Thoracic aorta (tissue), 2 donors: Measurements from ENCODE around the gene C8A. TPM values are rescaled to one million over a fixed set of nuclear protein-coding genes. Genes with fewer than 3 reads are reported as not detected.

ENCODE experiments used
- ATAC-seq: fragments of 150-250 bp; one replicate; pipeline ENCODE4 v1.8.0; 2017; ENCODE audit warnings: low read depth; ENCODE audit not compliant: insufficient number of reproducible peaks, low FRiP score
- DNase-seq: peaks from one replicate; pipeline ENCODE4 v3.0.0-alpha.2; 2020; ENCODE audit warnings: low spot score
- H3K27ac ChIP-seq, 2 donors: fragments of 200-600 bp; sonication (generic); 1 replicate in 1 of 2; 2 replicates in 1 of 2; pipeline ENCODE4 v1.5.1; 2016; ENCODE audit warnings: mild to moderate bottlenecking in 2 of 2, moderate library complexity in 2 of 2
- H3K27me3 ChIP-seq: fragments of 200-600 bp; sonication (generic); replicated peaks from 2 replicates; pipeline ENCODE4 v1.6.0; 2016; ENCODE audit warnings: mild to moderate bottlenecking; ENCODE audit not compliant: insufficient read depth
- H3K36me3 ChIP-seq: fragments of 200-600 bp; sonication (generic); one replicate; pipeline ENCODE4 v1.5.1; 2016
- H3K4me1 ChIP-seq, 2 donors: fragments of 200-600 bp; sonication (generic); 1 replicate in 1 of 2; 2 replicates in 1 of 2; pipeline versions ENCODE4 v1.5.1 to v1.6.0; 2016; ENCODE audit warnings: low read depth in 2 of 2, mild to moderate bottlenecking in 1 of 2; ENCODE audit not compliant: control insufficient read depth in 1 of 2
- H3K4me3 ChIP-seq: fragments of 200-600 bp; sonication (generic); 2 replicates; pipeline ENCODE4 v1.5.1; 2016; ENCODE audit warnings: mild to moderate bottlenecking
- H3K9me3 ChIP-seq: fragments of 200-600 bp; sonication (generic); 2 replicates; pipeline ENCODE4 v1.5.1; 2016
- CTCF ChIP-seq: fragments of 200-600 bp; sonication (generic); IDR thresholded peaks from one replicate; pipeline ENCODE4 v1.5.1; 2019; ENCODE audit warnings: antibody characterized with exemption
- total RNA-seq, 2 donors: library from RNA; depleted of rRNA; stranded (reverse); fragments of >200 nt; gene quantifications; one replicate each; pipeline versions ENCODE4 v1.1.0 to v1.2.3, GENCODE V29; 2016

Gene C8A
- total RNA-seq, 2 donors from 2014 or later = not detected

GRCh38 chr1:56903778-56904177 lies 49.2 kb downstream of the C8A start:
- Histone ChIP-seq H3K4me1 (no peaks in the 10 kb centered on the region), H3K27ac (no peak overlapping the region), H3K36me3 (no peaks in the 10 kb centered on the region), H3K27me3 (no peaks in the 10 kb centered on the region), H3K9me3 (no peaks in the 10 kb centered on the region), H3K4me3 (no peak overlapping the region)
- DNase-seq (no peak), ATAC-seq (no peak)
- TF ChIP-seq CTCF = no peak

GRCh38 chr1:56904663-56905397 lies 50.2 kb downstream of the C8A start:
- Histone ChIP-seq H3K27ac (no peak overlapping the region), H3K27me3 (no peaks in the 10 kb centered on the region), H3K4me3 (no peak overlapping the region), H3K4me1 (no peaks in the 10 kb centered on the region), H3K36me3 (no peaks in the 10 kb centered on the region), H3K9me3 (no peaks in the 10 kb centered on the region)
- ATAC-seq (no peak), DNase-seq (no peak)
- no peak for TF ChIP-seq CTCF

- no peaks in the 10 kb centered on the region for H3K36me3 ChIP-seq
- TF ChIP-seq CTCF = no peak
- H3K27me3 ChIP-seq = no peaks in the 10 kb centered on the region
- H3K4me1 ChIP-seq = no peaks in the 10 kb centered on the region
- no peaks in the 10 kb centered on the region for H3K9me3 ChIP-seq
- ATAC-seq (no peak), DNase-seq (no peak)
- H3K4me3 ChIP-seq = no peak overlapping the region
- H3K27ac ChIP-seq = no peak overlapping the region
Measured at GRCh38 chr1:56905667-56906066, 51.1 kb downstream of the C8A start.

- Histone ChIP-seq H3K36me3 (no peaks in the 10 kb centered on the region), H3K27me3 (no peaks in the 10 kb centered on the region), H3K9me3 (no peaks in the 10 kb centered on the region), H3K4me3 (no peak overlapping the region), H3K4me1 (no peaks in the 10 kb centered on the region), H3K27ac (no peak overlapping the region)
- DNase-seq (no peak), ATAC-seq (no peak)
- TF ChIP-seq CTCF = no peak
Measured at GRCh38 chr1:56908619-56909221, 54.1 kb downstream of the C8A start.

- DNase-seq = no peak
- no peak for ATAC-seq
- no peaks in the 10 kb centered on the region for H3K9me3 ChIP-seq
- H3K4me1 ChIP-seq = no peaks in the 10 kb centered on the region
- no peak overlapping the region for H3K27ac ChIP-seq
- TF ChIP-seq CTCF = no peak
- no peaks in the 10 kb centered on the region for H3K27me3 ChIP-seq
- no peaks in the 10 kb centered on the region for H3K36me3 ChIP-seq
- H3K4me3 ChIP-seq = no peak overlapping the region
Measured at GRCh38 chr1:56910441-56910985, 55.9 kb downstream of the C8A start.
